PC-9 (cell line): Measurements from ENCODE around the gene DPYD.

Experiments
- CTCF ChIP-seq: fragments of 200-600 bp; sonication (generic); conservative IDR thresholded peaks from 2 replicates; pipeline ENCODE4 v1.6.1; 2017; ENCODE audit warnings: mixed run types, antibody characterized with exemption, mild to moderate bottlenecking, moderate library complexity
- EZH2 ChIP-seq: fragments of 200-600 bp; sonication (generic); IDR thresholded peaks from 2 replicates; pipeline ENCODE4 v1.8.0; 2017; ENCODE audit warnings: antibody characterized with exemption, low read depth

DNA sequence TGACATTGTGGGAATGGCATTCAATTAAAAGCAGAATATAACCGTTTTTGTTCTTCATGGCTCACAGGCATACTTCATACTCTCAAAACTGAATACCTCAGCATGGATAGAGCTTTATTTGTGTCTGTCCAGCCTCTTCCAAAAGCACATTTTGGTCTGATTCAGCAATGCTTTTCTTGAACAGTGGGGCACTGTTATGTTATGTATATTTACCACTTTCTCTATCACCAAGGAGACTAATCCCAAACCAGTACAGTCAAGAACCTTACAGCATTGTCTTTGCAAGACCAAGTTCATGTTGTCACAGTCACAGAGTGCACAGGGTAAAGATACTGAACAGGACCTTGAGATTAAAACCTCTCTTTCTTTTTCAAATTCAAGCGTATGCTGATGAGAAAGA lies 616.5 kb downstream of the DPYD start:
- TF ChIP-seq CTCF, result no peak
- TF ChIP-seq EZH2, result no peak
